ENCODE measurements around the gene TMC7. TPM values are rescaled to one million over a fixed set of nuclear protein-coding genes. Genes with fewer than 3 reads are reported as not detected.

The TMC7 gene
- total and polyA plus RNA-seq, 2 of the 13 experiments (the other 11 are each of a cell fraction or from before 2014, with no cell fraction given), result 1.2 to 5.1 TPM

DNA sequence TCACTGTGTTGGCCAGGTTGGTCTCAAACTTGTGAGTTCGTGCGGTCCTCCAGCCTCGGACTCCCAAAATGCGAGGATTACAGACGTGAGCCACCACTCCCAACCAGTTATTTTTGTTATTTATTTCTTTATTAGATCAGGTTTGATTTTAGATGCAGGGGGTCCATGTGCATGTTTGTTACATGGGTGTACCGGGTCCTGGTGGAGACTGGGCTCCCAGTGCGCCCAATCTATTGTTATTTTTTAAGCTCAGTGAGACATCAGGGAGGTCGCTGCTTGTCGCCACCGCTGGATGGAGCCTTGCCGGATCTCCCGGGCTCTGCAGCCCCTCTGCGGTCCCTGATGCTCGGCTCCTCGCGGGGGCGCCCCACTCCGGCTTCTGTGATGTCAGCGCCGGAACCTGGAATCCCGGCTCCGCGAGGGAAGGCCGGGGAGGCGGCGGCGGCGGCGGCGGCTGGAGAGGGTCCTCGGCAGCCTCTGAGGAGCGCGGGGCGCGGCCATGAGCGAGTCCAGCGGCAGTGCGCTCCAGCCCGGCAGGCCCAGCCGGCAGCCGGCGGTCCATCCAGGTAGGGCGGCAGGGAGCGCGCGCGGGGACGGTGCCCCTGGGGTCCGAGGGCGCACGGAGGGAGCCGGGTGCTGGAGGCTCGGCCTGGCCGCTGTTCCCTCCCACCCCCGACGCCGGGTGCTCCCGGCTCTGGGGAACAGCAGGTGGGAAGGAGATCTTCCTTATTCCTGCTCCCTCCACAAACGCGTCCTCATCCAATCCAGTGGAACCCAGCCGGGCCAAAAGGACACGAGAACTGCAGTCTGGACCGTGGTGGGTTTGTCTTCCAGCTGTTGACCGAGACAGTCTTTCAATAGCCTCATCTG is at the start of gene TMC7 (continued):
- no peak for TF ChIP-seq TCF7L2 (IDR thresholded peaks at IDR 0.05; ENCODE audit: low read depth, low read length)
- 0 out of 2 replicates have a peak, but pooled peaks have one; percentile 70 for TF ChIP-seq THYN1 (CRISPR knock-in tag; IDR thresholded peaks at IDR 0.05; ENCODE audit: borderline replicate concordance, low read depth)
- TF ChIP-seq, protein P1, sequence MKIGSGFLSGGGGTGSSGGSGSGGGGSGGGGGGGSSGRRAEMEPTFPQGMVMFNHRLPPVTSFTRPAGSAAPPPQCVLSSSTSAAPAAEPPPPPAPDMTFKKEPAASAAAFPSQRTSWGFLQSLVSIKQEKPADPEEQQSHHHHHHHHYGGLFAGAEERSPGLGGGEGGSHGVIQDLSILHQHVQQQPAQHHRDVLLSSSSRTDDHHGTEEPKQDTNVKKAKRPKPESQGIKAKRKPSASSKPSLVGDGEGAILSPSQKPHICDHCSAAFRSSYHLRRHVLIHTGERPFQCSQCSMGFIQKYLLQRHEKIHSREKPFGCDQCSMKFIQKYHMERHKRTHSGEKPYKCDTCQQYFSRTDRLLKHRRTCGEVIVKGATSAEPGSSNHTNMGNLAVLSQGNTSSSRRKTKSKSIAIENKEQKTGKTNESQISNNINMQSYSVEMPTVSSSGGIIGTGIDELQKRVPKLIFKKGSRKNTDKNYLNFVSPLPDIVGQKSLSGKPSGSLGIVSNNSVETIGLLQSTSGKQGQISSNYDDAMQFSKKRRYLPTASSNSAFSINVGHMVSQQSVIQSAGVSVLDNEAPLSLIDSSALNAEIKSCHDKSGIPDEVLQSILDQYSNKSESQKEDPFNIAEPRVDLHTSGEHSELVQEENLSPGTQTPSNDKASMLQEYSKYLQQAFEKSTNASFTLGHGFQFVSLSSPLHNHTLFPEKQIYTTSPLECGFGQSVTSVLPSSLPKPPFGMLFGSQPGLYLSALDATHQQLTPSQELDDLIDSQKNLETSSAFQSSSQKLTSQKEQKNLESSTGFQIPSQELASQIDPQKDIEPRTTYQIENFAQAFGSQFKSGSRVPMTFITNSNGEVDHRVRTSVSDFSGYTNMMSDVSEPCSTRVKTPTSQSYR (CRISPR knock-in tag; IDR thresholded peaks at IDR 0.05; ENCODE audit: borderline replicate concordance), result 0 out of 2 replicates have a peak, but pooled peaks have one; percentile 4
- TF ChIP-seq HOXA7 (CRISPR knock-in tag; IDR thresholded peaks at IDR 0.05), result no peak
- peak; percentile 63; the same call in 1 of the 2 replicates for TF ChIP-seq TBX2 (CRISPR knock-in tag; IDR thresholded peaks at IDR 0.05; ENCODE audit: borderline replicate concordance)
- TF ChIP-seq MIER3 (CRISPR knock-in tag; IDR thresholded peaks at IDR 0.05; ENCODE audit: borderline replicate concordance), result peak; percentile 91; the same call in 1 of the 2 replicates
- TF ChIP-seq, protein P2, sequence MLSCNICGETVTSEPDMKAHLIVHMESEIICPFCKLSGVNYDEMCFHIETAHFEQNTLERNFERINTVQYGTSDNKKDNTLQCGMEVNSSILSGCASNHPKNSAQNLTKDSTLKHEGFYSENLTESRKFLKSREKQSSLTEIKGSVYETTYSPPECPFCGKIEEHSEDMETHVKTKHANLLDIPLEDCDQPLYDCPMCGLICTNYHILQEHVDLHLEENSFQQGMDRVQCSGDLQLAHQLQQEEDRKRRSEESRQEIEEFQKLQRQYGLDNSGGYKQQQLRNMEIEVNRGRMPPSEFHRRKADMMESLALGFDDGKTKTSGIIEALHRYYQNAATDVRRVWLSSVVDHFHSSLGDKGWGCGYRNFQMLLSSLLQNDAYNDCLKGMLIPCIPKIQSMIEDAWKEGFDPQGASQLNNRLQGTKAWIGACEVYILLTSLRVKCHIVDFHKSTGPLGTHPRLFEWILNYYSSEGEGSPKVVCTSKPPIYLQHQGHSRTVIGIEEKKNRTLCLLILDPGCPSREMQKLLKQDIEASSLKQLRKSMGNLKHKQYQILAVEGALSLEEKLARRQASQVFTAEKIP (CRISPR knock-in tag; IDR thresholded peaks at IDR 0.05; ENCODE audit: borderline replicate concordance), result no peak
- TF ChIP-seq ZNF343 (CRISPR knock-in tag; IDR thresholded peaks at IDR 0.05), result peak; percentile 82; the same call in 1 of the 2 replicates
- TF ChIP-seq ETV6 (CRISPR knock-in tag; conservative IDR thresholded peaks at IDR 0.05), result 0 out of 2 replicates have a peak, but pooled peaks have one; percentile 55
- peak; percentile 93 for TF ChIP-seq IRF2 (CRISPR knock-in tag; IDR thresholded peaks at IDR 0.05)
- TF ChIP-seq NR1H2 (CRISPR knock-in tag; IDR thresholded peaks at IDR 0.05; ENCODE audit: borderline replicate concordance, low read depth), result no peak
- peak; percentile 88 for TF ChIP-seq GABPB1 (CRISPR knock-in tag; IDR thresholded peaks at IDR 0.05)
- peak; percentile 65; the same call in 1 of the 2 replicates for TF ChIP-seq ZFP90 (CRISPR knock-in tag; IDR thresholded peaks at IDR 0.05; ENCODE audit: borderline replicate concordance)
- TF ChIP-seq, protein P3, sequence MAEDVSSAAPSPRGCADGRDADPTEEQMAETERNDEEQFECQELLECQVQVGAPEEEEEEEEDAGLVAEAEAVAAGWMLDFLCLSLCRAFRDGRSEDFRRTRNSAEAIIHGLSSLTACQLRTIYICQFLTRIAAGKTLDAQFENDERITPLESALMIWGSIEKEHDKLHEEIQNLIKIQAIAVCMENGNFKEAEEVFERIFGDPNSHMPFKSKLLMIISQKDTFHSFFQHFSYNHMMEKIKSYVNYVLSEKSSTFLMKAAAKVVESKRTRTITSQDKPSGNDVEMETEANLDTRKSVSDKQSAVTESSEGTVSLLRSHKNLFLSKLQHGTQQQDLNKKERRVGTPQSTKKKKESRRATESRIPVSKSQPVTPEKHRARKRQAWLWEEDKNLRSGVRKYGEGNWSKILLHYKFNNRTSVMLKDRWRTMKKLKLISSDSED (CRISPR knock-in tag; IDR thresholded peaks at IDR 0.05), result no peak
- TF ChIP-seq ZNF12 (CRISPR knock-in tag; IDR thresholded peaks at IDR 0.05), result peak; percentile 79
- TF ChIP-seq KAT8 (CRISPR knock-in tag; IDR thresholded peaks at IDR 0.05), result peak; percentile 90
- peak; percentile 89 for TF ChIP-seq PHF5A (CRISPR knock-in tag; IDR thresholded peaks at IDR 0.05; ENCODE audit: low read depth, unreplicated experiment)
- TF ChIP-seq SIN3B (IDR thresholded peaks at IDR 0.05; ENCODE audit: low read length), result peak; percentile 61; the same call in 1 of the 2 replicates
- TF ChIP-seq ZNF883 (CRISPR knock-in tag; IDR thresholded peaks at IDR 0.05; ENCODE audit: not compliant biosample characterization), result peak; percentile 77
- TF ChIP-seq ZSCAN25 (CRISPR knock-in tag; IDR thresholded peaks at IDR 0.05), result peak; percentile 62; the same call in 1 of the 2 replicates
- TF ChIP-seq, protein P4, sequence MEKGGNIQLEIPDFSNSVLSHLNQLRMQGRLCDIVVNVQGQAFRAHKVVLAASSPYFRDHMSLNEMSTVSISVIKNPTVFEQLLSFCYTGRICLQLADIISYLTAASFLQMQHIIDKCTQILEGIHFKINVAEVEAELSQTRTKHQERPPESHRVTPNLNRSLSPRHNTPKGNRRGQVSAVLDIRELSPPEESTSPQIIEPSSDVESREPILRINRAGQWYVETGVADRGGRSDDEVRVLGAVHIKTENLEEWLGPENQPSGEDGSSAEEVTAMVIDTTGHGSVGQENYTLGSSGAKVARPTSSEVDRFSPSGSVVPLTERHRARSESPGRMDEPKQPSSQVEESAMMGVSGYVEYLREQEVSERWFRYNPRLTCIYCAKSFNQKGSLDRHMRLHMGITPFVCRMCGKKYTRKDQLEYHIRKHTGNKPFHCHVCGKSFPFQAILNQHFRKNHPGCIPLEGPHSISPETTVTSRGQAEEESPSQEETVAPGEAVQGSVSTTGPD (CRISPR knock-in tag; IDR thresholded peaks at IDR 0.05), result no peak
- peak; percentile 69 for TF ChIP-seq ZNF781 (CRISPR knock-in tag; IDR thresholded peaks at IDR 0.05; ENCODE audit: borderline replicate concordance, not compliant biosample characterization)
